ENCODE measurements around the gene ERO1B.

ERO1B gene

GRCh38 chr1:236308827-236309226 is 27.1 kb upstream of the ERO1B start:
- peaks cover under 1% of the 10 kb centered on the region for H3K4me1 Mint-ChIP-seq

GRCh38 chr1:236307435-236307834 is 25.7 kb upstream of the ERO1B start:
- Mint-ChIP-seq H3K9me3 (no peaks in the 10 kb centered on the region), H3K27ac (no peak overlapping the region), H3K4me3 (no peak overlapping the region), H3K4me1 (peaks cover 5% of the 10 kb centered on the region), H3K36me3 (no peaks in the 10 kb centered on the region), H3K27me3 (no peaks in the 10 kb centered on the region)
- no peak for ATAC-seq

More at GRCh38 chr1:236308827-236309226, 27.1 kb upstream of the ERO1B start:
- Mint-ChIP-seq H3K36me3 (no peaks in the 10 kb centered on the region), H3K27ac (no peak overlapping the region), H3K4me3 (no peak overlapping the region), H3K27me3 (no peaks in the 10 kb centered on the region), H3K9me3 (no peaks in the 10 kb centered on the region)
- ATAC-seq: no peak

DNA sequence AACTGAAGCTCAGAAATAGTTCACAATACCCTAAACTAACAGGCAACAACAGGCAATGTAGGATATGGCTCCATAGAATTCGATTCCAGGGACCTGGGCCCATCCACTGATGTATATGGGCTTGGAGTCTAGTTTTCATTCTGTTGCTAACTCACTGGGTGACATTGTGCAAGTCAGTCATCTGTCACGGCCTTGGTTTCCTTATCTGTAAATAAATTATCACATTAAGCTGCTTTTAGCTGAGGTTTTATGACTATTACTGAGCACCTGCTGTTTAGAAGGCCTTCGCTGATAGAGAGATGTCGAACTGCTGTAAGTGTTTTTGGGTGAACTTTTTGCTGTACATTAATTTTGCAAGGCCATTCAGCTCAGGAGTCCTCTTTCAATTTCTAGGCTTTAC is 22.9 kb upstream of the ERO1B start:
- H3K4me1 Mint-ChIP-seq: peaks cover 5% of the 10 kb centered on the region
- ATAC-seq: no peak
- no peaks in the 10 kb centered on the region for H3K36me3 Mint-ChIP-seq
- H3K4me3 Mint-ChIP-seq: no peak overlapping the region
- no peaks in the 10 kb centered on the region for H3K27me3 Mint-ChIP-seq
- H3K9me3 Mint-ChIP-seq: no peaks in the 10 kb centered on the region
- no peak overlapping the region for H3K27ac Mint-ChIP-seq

DNA sequence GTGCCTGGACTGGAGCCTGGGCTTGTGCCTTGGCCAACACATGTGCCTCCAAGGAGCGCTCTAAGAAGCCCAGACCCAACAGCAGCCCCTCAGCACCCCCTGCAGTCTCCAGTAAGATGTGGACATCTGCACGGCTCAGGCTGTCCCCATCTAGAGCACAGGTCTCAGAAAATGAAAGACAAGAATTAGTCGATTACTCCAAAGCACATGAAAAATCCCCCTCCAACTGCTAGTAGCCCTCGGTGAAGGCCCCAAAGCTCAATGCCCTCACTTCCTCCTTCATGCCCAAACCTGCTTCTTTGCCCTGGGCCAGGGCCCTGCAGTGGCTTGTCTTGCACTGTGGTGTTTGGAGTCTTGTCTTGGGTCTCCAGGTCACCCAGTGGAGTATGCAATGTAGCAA is 21.9 kb upstream of the ERO1B start:
- peaks cover 5% of the 10 kb centered on the region for H3K4me1 Mint-ChIP-seq
- no peak overlapping the region for H3K27ac Mint-ChIP-seq
- ATAC-seq: peak; percentile 49
- no peaks in the 10 kb centered on the region for H3K9me3 Mint-ChIP-seq
- peaks cover 5% of the 10 kb centered on the region for H3K27me3 Mint-ChIP-seq
- H3K36me3 Mint-ChIP-seq: no peaks in the 10 kb centered on the region
- no peak overlapping the region for H3K4me3 Mint-ChIP-seq

DNA sequence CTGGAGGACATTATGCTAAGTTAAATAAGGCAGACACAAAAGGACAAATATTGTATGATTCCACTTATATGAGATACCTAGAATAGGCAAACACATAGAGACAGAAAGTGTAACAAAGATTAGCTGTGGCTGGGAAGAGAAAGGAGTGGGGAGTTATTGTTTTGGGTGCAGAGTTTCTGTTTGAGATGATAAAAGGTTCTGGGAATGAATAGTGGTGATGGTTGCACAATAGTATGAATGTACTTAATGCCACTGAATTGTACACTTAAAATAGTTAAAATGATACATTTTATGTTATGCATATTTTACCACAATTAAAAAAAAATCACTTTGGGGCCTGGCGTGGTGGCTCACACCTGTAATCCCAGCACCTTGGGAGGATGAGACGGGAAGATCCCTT is 21.2 kb upstream of the ERO1B start:
- Mint-ChIP-seq H3K27ac (no peak overlapping the region), H3K9me3 (no peaks in the 10 kb centered on the region), H3K27me3 (peaks cover 10% of the 10 kb centered on the region), H3K36me3 (no peaks in the 10 kb centered on the region), H3K4me3 (no peak overlapping the region), H3K4me1 (peaks cover 5% of the 10 kb centered on the region)
- no peak for ATAC-seq

- no peaks in the 10 kb centered on the region for H3K9me3 Mint-ChIP-seq
- no peak overlapping the region for H3K4me3 Mint-ChIP-seq
- H3K27ac Mint-ChIP-seq: no peak overlapping the region
- ATAC-seq: no peak
- H3K4me1 Mint-ChIP-seq: peaks cover 5% of the 10 kb centered on the region
- peaks cover 10% of the 10 kb centered on the region for H3K27me3 Mint-ChIP-seq
- H3K36me3 Mint-ChIP-seq: no peaks in the 10 kb centered on the region
Observed at GRCh38 chr1:236301958-236302335, 20.2 kb upstream of the ERO1B start.

GRCh38 chr1:236301080-236301957 is 19.6 kb upstream of the ERO1B start:
- H3K4me1 Mint-ChIP-seq: peaks cover 5% of the 10 kb centered on the region
- no peak overlapping the region for H3K4me3 Mint-ChIP-seq
- no peaks in the 10 kb centered on the region for H3K9me3 Mint-ChIP-seq
- H3K36me3 Mint-ChIP-seq: no peaks in the 10 kb centered on the region
- ATAC-seq: no peak
- peaks cover 11% of the 10 kb centered on the region for H3K27me3 Mint-ChIP-seq
- no peak overlapping the region for H3K27ac Mint-ChIP-seq

DNA sequence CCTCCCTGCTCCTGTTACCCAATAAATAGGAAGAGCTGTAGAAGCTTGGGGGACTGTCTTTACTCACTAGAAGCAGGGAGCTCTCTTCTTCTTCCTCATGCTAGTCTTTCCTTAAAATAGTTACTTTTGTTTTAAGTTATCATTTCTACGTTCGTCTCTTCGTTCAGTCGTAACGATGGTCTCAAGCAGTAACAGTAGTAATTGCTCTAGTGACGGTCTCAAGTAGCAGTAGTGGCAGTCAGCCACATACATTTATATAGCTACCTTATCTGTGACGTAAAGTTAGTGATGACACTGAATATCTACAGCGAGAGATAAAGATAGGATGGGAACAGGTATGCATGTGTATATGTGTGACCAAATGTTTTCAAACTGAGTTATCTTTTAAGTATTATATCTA is 15.4 kb upstream of the ERO1B start:
- H3K4me1 Mint-ChIP-seq: no peaks in the 10 kb centered on the region
- H3K27ac Mint-ChIP-seq: no peak overlapping the region
- ATAC-seq: no peak
- no peak overlapping the region for H3K4me3 Mint-ChIP-seq
- no peaks in the 10 kb centered on the region for H3K36me3 Mint-ChIP-seq
- H3K9me3 Mint-ChIP-seq: no peaks in the 10 kb centered on the region
- peaks cover 19% of the 10 kb centered on the region for H3K27me3 Mint-ChIP-seq

GRCh38 chr1:236292425-236292824 is 10.7 kb upstream of the ERO1B start:
- H3K27ac Mint-ChIP-seq: no peak overlapping the region
- ATAC-seq: no peak
- H3K4me1 Mint-ChIP-seq: no peaks in the 10 kb centered on the region
- peaks cover 9% of the 10 kb centered on the region for H3K27me3 Mint-ChIP-seq
- no peaks in the 10 kb centered on the region for H3K9me3 Mint-ChIP-seq
- no peak overlapping the region for H3K4me3 Mint-ChIP-seq
- no peaks in the 10 kb centered on the region for H3K36me3 Mint-ChIP-seq

- Mint-ChIP-seq H3K4me1 (peaks cover 10% of the 10 kb centered on the region), H3K4me3 (no peak overlapping the region), H3K9me3 (no peaks in the 10 kb centered on the region), H3K27me3 (no peaks in the 10 kb centered on the region), H3K27ac (no peak overlapping the region), H3K36me3 (no peaks in the 10 kb centered on the region)
- no peak for ATAC-seq
Observed at GRCh38 chr1:236289492-236290131, 7.9 kb upstream of the ERO1B start.

- H3K4me1 Mint-ChIP-seq: peaks cover 21% of the 10 kb centered on the region
- ATAC-seq: no peak
Observed at GRCh38 chr1:236288620-236288976, 6.8 kb upstream of the ERO1B start.

GRCh38 chr1:236287757-236288619 is 6.2 kb upstream of the ERO1B start:
- Mint-ChIP-seq H3K27ac (no peak overlapping the region), H3K4me3 (no peak overlapping the region)

More at GRCh38 chr1:236288620-236288976, 6.8 kb upstream of the ERO1B start:
- H3K27me3 Mint-ChIP-seq: no peaks in the 10 kb centered on the region
- H3K4me3 Mint-ChIP-seq: no peak overlapping the region
- H3K9me3 Mint-ChIP-seq: no peaks in the 10 kb centered on the region
- H3K27ac Mint-ChIP-seq: no peak overlapping the region
- no peaks in the 10 kb centered on the region for H3K36me3 Mint-ChIP-seq

DNA sequence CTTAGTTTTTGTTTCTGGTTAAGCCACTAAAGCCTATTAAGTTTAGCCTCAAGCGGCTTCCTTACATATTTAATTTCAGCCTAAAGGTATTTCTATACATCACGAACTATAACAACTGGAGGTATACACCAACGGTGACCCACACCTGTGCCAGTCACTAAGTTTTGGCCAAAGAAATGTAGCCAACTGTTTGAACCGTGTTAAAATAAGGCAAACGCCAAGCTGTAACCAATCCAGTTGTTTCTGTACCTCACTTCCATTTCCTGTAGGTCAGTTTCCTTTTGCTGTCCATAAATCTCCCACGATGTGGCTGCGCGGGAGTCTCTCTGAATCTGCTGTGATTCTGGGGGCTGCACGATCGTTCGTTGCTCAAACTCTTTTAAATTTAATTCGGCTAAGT is 5.6 kb upstream of the ERO1B start:
- Mint-ChIP-seq H3K36me3 (no peaks in the 10 kb centered on the region), H3K4me3 (no peak overlapping the region), H3K4me1 (peaks cover 32% of the 10 kb centered on the region), H3K9me3 (no peaks in the 10 kb centered on the region), H3K27ac (no peak overlapping the region), H3K27me3 (no peaks in the 10 kb centered on the region)
- ATAC-seq: no peak

More at GRCh38 chr1:236287757-236288619, 6.2 kb upstream of the ERO1B start:
- Mint-ChIP-seq H3K36me3 (no peaks in the 10 kb centered on the region), H3K27me3 (no peaks in the 10 kb centered on the region), H3K9me3 (no peaks in the 10 kb centered on the region), H3K4me1 (peaks cover 26% of the 10 kb centered on the region)
- no peak for ATAC-seq

GRCh38 chr1:236284291-236284721 is 2.5 kb upstream of the ERO1B start:
- Mint-ChIP-seq H3K4me3 (peak overlapping the region; percentile 6), H3K27me3 (no peaks in the 10 kb centered on the region), H3K27ac (peak overlapping the region; percentile 69), H3K9me3 (no peaks in the 10 kb centered on the region), H3K4me1 (peaks cover 44% of the 10 kb centered on the region), H3K36me3 (no peaks in the 10 kb centered on the region)
- peak; percentile 53 for ATAC-seq

- peak overlapping the region; percentile 77 for H3K27ac Mint-ChIP-seq
- no peaks in the 10 kb centered on the region for H3K27me3 Mint-ChIP-seq
- peak overlapping the region; percentile 91 for H3K4me3 Mint-ChIP-seq
- ATAC-seq: no peak
- peaks cover 44% of the 10 kb centered on the region for H3K4me1 Mint-ChIP-seq
- H3K36me3 Mint-ChIP-seq: no peaks in the 10 kb centered on the region
- no peaks in the 10 kb centered on the region for H3K9me3 Mint-ChIP-seq
Observed at GRCh38 chr1:236282719-236283118, 961 bp upstream of the ERO1B start.
